GM21367 (cell line): Measurements from ENCODE around the gene NFATC4.
"Not testable (repeated sequence)": the region's sequence is repeated elsewhere in the genome, so short reads cannot be mapped to it uniquely, and the experiment has no call there.

Source experiments
- ATAC-seq: cut with Tn5 transposase; IDR thresholded peaks from one replicate; pipeline ENCODE4 v1.9.1; 2021; ENCODE audit not compliant: unreplicated experiment

NFATC4 gene

DNA sequence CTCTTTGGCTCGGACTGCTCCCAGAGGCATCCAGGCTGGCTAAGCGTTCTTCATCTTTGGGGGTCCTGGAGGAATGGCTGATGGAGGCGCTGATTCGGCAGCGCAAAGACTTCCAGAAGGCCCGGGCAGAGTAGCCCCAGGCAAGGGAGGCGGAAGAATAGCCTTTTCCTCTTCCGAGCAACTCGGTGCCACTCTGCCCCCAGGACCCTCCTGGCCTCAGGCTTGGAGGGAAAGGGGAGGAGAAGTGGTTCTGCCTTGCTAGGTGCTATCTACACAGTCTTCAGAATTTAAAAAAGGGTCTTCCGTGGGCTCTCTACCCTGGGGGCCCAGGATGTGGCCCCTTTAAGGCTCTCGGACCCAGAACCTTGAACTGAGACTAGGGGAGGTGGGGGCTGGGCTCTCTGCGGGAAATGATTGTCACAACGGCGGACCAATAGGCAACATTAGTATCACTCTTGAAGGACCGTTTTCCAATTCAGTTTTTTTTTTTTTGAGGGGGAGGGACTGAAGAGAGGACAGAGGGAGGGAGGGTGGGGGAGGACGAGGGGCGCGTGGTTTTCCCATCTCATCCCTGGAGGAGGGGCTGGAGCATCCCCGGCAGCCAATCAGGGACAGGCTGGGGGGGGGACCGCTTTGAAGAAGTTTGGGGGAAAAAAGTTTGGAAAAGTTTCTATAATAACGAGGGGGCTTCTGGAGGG is at the start of gene NFATC4:
TSS of gene NFATC4 (plus strand) at position 671 of the 698 bp plus-strand sequence. CDS start 157 bp downstream, outside the sequence.
- no peak for ATAC-seq

DNA sequence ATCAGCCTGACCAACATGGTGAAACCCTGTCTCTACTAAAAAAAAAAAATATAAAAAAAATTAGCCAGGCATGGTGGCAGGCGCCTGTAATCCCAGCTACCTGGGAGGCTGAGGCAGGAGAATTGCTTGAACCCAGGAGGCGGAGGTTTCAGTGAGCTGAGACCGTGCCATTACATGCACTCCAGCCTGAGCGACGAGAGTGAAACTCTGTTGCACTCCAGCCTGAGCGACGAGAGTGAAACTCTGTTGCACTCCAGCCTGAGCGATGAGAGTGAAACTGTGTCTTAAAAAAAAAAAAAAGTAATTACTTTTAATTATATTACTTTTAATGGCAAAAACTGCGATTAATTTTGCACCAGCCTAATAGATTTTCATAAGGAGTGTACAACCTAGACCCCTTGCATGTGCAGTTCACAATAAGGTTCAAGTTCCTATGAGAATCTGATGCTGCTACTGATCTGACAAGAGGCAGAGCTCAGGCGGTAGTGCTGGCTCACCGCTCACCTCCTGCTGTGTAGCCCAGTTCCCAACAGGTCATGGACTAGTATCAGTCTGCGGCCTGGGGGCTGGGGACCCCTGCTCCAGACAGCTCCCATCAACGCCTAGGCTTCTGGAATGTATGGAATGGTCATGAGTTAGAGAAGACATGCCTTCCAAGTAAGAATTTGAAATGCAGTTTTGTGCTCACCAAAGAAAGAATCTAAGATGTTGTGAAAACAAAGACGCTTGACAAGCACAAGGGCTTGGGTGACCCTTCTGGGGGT is 46.6 kb upstream of the NFATC4 start:
- no peak for ATAC-seq

DNA sequence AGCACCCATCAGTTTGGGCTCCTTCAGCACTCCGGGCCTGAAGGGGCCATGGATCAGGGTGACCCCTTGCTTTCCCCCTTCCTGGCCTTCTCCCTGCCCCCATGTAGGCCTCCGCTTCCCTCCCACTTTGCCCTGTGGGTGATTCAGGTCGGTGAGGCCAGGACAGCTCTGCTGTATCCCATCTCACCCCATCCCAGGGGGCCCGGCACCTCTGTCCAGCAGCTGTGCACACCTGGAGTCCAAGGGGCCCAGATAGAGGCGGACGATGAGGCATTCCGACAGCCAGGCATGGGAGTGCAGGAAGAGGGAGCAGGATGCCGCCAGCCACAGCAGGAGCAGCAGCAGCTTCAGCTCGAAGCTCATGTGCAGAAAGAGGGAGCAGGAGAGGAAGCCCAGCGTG is 45.3 kb upstream of the NFATC4 start:
- ATAC-seq, result no peak

DNA sequence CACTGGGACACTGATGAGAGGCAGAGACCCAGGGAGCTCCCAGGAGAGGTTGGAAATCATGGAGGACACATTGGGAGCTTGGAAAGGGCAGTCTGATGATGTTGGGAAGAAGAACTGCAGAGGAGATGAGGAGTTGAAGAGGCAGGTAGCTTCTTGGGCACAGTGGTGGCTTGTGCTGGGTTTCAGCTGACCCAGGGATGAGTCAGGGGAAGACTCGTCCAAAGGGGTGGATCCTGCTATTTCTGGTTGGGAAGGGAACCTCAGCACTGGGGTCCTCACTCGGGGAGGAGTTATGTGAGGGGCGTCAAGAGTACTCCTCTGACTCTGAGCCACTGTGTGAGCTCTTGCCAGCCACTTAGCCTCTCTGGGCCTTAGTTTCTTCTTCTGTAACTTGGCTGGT is 44.6 kb upstream of the NFATC4 start:
- ATAC-seq, result no peak

DNA sequence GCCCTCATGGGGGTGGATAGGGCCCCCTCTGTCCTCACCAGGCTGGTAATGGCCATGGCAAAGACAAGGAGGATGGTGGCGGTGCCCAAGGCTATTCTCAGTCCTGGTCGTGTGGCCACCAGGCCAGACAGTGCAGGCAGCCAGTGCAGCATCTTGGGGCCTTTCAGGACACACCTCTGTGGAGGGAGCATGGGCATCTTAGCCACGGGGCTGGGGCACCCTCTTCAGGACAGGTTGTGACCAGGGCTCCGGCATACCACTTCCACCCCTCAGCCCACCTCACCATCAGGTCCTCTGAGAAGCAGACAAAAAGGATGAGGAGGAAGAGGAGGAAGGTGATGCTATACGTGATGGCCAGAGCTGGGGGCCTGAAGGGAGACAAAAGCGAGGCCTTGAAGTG is 44.0 kb upstream of the NFATC4 start:
- no peak for ATAC-seq

DNA sequence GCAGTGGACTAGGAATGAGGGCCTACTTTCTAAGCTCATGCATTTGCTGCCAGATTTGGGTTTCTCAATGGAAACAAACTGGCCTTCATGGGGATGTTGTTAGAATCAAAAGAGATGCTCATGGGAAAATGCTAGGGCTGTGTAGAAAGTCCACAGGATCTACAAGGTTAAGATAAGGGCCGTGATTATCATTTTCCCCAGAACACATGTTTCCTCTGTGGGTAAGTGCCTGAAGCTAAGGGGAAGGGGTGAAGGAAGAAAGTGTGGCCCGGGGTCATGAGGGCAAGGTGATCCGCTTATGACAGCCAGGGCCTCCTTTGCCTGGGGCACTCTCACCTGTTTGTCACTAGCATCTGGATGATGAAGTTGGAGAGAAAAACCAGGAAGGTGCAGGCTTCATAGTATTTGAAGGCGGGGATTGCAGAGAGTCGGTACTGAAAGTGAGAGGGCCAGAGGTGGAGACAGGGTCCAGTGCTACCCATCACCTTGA is 42.9 kb upstream of the NFATC4 start:
- no peak for ATAC-seq

DNA sequence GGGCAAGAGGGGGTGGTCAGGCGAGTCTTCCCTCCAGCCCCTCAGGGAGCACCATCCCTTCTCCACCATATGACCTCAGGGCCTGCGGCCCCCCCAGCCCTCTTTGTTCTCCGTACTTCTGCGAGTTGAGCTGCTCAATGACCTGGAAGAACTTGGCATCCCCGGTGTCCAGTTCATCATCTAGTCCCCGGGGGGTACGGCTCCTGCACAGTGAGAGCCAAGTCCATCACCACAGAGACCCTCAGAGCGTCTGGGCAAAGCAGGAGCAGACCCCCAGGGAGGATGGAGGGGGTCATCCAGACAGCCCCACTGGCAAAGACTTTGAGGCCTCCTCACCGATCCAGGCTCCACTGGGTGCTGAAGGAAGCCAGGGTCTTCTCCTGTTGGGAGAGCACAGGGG is 42.0 kb upstream of the NFATC4 start:
- no peak for ATAC-seq

DNA sequence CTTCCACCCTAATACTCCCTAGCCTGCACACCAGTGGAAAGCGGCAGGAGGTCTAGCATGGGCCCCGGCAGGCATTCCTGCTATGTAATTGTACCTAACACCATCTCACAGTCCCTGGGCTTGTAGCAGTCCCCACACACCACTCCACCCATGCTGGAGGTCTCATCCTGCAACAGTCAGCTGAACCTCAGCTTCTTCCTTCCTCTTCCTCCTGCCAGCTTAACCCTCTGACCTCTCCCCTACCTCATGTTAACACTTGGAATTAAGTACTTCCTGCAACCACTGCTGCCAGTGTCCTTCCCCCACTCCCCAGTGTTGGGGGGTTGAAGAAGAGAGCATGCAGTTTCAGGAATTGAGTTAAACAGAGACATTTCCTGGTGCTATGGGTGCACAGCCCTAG is 40.7 kb upstream of the NFATC4 start:
- ATAC-seq, result no peak

DNA sequence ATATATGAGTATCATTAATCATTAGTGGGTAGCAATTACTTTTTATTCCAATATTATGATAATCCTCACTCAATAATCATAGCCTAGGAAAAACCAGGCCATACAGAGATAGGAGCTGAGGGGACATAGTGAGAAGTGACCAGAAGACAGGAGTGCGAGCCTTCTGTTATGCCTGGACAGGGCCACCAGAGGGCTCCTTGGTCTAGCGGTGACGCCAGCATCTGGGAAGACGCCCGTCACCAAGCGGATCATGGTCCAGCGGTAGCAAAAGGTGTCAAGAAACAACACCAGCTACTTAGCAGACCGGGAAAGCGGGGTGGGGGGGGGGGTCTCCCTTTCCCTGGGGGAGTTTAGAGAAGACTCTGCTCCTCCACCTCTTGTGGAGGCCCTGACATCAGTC is 40.1 kb upstream of the NFATC4 start:
- not testable (repeated sequence) for ATAC-seq

DNA sequence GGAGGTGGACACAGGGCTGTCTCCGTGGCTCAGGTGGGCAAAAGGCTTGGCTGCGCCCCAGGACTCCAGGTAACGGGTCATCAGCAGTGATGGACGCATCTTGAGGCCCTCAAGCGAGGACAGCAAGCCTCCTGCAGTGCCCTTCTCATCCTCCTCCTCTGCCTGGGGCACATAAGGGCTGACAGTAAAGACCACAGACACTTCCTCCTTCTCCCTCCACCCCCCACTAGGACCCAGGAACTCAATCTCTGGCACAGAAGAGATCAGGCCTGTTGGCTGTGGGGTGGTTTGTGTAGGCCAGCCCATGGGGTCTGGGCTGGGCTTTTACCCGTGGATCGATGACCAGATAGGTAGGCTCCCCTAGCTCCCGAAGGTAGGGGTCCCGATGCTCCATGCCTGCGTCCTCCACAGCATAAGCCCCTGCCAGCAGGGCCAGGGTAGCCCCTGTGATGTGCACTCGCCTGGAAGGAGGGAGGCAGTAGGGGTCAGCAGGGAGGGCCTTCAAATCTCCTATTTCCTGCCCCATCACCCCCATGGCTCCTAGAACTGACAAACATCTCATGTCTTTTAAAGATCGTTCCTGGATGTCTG is 38.8 kb upstream of the NFATC4 start:
- ATAC-seq, result no peak

DNA sequence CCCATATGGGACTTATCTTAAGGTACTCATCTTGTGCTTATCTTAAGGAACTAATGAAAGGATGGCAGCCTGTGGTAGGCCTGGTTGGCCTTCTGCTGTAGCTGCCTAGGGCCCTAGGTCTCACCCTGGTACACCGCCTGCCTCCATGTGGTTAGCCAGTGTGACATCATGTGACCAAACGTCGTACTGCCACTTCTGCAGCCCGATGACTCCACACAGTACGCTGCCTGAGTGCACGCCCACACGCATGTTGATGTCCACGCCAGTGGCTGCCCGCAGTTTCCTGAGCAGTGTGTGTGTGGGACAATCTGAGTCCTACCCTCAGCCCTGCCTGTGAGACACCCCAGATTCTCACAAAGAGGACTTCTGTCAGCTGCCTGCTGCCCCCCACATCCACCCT is 38.2 kb upstream of the NFATC4 start:
- ATAC-seq, result no peak

DNA sequence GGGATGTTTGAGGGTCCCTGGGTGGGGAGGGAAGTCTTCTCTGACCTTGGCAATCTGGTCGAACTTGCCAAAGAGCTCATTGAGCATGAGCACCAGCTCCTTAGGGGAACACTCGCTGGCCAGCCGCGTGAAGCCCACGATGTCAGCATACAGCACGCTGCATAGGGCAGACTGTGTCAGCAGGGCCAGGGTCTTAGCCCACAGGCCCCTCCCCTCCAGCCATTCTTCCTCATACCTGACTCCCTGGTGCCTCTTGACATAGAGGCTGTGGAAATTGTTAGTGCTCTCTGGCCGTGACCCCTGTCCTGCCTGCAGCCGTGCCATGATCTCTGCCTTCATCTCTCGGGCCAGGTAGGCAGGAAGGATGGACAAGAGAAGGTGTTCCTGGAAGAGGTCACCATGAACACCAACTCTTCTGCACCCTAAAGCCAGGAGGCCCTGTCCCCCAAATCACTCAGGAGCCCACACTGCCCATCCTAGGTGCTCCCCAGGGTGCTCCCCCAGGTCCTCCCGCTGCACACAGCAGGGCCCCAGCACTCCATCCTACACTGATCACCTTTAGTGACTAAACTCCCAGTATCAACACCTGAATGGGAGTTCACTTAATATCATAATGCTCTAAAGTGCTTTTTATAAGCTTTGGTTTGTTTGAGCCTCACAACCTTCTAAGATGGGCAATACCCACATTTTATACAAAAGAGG is 36.9 kb upstream of the NFATC4 start:
- no peak for ATAC-seq

DNA sequence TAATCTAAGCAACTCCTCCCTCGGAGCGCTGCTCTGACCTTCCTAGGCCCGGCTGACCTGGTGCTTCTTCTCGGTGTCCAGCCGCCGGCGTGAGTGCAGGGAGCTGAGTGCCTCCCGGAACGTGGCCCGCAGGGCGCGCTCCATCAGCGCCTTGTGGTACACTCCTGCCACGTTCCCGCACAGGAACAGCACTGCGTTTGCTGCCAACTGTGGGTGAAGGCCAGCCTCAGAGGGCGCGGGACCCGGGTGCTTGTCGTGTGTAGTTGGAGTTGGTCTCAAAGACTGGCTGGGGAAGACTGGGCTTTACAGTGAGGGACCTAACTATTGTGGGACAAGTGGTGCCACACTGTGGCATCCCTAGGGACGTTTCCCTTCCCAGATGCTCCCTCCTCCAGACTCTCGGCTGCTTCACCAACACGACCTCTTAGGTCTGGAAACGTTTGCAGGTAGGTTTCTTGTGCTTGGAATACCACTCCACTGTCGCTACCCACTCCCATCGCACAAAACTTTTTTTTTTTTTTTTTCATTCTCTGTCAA is 36.2 kb upstream of the NFATC4 start:
- no peak for ATAC-seq

DNA sequence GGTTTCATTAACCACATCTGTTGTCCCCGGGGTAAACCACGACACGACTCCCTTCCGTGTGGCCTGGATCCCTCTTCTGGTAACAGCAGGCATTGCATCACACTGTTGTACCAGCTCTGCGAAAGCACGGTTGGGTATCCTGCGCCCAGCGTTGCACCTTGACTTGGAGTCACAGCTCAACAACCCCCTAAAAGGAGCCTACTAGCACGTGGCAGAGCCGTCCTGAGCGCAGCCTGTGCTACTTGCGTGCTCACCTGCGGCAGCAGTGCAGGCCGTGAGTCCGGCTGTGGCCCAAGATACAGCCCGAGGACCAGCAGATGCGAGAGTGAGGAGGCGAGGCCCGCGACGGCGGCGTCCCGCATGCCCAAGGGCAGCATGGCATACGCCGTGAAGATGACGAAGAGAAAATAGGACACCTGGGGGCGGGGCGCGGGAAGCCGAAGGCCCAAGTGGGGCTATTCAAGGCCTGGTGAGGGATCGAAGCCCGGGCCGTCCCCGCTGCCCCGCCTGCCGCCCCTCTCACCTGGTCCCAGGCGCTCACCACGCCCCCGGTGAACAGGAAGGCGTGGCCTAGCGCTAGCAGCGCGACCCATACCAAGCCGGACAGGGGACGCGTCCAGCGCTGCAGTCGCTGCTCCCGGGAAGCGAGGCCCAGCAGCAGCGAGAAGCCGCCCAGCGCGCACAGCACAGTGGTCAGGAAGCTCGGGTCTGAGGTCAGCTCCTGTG is 35.6 kb upstream of the NFATC4 start:
- peak; percentile 58 for ATAC-seq

DNA sequence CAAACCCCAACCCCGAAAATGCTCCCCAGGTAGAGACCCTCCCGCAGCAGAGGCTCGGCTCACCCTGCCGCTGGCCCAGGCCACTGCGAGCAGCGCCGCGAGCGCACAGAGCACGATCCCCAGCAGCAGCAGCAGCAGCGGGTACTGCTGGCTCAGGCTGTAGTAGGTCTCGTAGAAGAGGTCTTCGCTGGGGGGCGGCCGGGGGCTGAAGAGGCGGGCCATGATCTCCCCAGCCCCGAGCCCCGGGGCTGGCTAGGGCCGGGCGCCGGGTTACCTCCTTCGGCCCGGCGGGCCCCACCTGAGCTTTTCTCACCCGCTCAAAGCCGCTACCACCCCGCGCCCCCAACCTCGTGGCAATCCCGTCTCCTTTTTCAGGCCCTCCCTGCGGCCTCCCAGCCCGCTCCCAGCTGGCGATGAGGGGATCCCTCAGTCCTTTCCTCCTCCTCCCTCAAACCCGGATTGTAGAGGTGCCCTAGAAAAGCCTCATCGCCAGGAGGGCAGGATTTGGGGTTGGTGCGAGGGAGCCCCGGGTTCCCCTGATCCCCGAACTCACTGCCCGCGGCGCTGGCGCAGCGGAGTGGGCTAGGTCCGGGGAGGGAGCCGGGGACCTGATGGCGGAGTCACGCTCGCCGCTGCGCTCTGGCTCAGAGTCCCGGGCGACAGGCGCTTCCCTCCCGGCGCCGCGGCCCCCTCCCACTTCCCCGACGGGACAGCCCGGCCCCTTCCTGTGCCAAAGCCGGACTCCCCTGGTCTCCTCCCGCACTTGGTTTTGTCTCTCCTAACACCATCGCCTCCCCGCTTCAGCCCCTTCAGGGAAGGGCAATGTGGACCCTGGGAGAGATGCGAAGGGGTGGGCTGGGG is 33.3 kb upstream of the NFATC4 start, which contains the start of gene ADCY4:
TSS of gene ADCY4 (minus strand) at position 641 of the 861 bp plus-strand sequence. CDS start at position 222, 419 bp downstream.
- ATAC-seq, result no peak

DNA sequence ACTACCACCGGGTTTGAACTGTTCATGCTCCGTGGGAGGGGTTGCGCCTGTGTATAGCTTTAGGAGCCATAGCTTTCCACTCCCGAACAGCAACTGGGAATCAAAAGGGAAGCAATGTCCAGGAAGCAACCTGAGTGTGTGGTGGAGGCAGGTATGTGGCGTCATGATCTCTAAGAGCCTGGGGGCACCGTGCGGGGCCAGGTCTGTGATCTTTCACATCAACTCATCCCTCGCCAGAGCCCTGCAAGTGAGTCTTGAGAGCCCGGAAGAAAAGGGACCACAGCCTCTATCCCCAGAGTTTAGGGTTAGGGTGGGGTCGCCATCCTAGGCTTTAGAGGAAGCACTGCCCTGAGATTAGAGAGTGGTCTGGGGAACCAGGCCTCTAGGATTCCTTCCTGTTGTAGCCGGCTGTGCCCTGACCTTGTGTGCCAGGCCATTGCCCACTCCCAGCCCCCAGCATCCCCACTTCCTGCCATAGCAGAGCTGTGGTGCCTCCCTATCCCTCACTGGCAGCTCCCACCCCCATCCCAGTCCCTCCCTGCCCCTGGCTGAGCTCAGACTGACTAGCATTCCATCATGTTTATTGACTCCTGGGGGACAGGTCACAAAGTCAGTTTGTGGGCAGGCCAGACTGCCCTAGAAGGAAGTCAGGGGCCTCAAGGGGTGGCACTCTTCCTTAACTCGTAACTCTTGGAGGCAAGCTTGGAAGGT is 32.4 kb upstream of the NFATC4 start:
- ATAC-seq, result no peak

DNA sequence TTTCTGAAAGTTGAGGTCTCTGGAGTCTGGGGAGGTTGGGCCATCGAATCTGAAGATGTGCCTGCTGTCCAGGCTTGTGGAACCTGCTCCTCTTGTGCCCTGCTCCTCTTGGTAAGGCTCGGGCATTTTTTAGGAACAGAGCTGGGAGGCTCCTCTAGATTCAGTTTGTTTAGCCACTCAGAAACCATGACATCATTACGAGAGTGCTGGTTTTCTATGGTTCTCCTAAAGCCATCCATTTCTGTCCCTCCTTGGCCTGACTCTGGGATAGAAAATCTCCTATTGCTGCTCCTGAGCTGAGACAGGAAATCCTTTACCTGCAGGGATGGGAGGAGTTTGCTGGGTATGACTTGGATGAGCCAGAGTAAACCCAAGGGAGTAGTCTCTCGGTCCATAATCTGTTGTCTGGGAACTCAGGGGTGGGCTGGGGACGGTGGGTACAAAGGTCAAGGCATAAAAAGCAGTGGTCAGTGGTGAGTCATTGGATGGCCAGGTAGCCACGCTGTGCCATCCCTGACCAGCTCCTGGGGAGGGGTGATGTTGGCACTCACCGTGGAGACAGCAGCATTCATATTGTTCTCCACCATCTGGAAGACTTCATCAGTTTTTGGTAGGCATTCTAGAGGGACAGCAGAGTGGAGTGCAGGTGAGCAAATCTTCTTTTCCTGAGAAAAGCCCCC is 30.7 kb upstream of the NFATC4 start:
- ATAC-seq, result no peak

DNA sequence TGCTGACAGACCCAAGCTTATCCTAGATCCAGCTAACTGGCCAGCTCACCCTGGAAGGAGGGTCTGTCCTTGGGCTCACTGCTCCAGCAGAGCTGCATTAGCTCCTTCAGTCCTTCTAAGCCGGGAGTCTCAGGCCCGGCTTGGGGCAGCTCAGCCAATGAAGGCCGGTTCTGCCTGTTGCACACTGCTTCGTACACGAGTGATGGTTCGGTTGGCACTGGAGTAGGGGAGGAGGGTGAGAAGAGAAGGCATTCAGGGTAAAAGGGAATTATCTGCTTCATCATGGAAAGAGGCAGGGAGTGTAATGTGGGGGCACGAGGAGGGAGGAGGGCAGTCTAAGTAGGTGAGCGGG is 30.2 kb upstream of the NFATC4 start:
- ATAC-seq, result no peak
